ENCODE data around the gene ABLIM2. TPM values are rescaled to one million over a fixed set of nuclear protein-coding genes. Genes with fewer than 3 reads are reported as not detected.

Gene ABLIM2
- total and polyA plus RNA-seq, 10 of the 15 experiments (the other 5 are each of a cell fraction or from before 2014, with no cell fraction given), result 0.03 to 0.15 (median 0.05) TPM; not detected in 7

DNA sequence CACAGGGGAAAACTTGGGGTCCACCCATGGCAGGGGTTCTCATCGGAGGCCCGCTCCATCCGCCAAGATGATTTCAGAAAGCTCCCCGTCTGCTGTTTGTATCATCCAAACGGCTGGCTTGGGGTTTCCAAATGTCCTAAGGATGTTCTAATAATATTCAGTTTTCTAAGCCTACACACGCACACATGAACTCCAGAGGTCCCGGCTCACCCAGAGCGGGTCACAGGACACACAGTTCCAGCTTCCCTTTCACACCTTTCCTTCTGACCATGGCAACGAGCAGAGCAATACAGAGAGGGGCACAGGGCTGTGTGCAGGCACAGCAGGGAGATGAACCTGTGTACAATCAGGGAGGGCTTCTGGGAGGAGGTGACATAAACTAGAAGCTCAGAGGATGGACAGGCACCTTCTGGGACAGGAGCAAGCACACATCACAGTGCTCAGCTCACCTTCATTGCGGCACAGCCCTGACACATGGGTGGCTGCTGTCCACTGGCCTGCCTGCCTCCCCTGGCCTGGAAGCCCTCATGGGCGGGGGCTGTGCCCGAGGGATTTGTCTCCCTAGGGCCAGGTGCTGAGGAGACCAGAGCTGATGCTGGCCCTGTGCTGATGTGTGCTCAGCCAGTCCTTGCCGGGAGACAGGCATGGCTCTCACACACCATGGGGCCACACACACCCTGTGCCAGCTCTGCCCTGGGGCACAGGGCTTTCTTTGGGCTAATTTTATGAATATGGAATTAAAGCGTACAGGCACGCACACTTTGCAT lies 44.8 kb downstream of the ABLIM2 start:
- H3K36me3 ChIP-seq (ENCODE audit: control insufficient read depth in 2 of 2, insufficient read depth in 2 of 2, low read length in 1 of 2), result no peaks in the 10 kb centered on the region
- no peaks in the 10 kb centered on the region for H3K79me2 ChIP-seq (ENCODE audit: control insufficient read depth, insufficient read depth, low read length)
- POLR2A ChIA-PET, result no interaction called here
- no peak overlapping the region for H3K4me3 ChIP-seq
- no peaks in the 10 kb centered on the region for H3K4me1 ChIP-seq (ENCODE audit: control insufficient read depth, insufficient read depth, low read length)
- H3K27ac ChIP-seq (ENCODE audit: control insufficient read depth, insufficient read depth), result no peak overlapping the region
- WGBS (ENCODE audit: insufficient coverage, insufficient replicate concordance, low lambda C conversion rate, missing lambda C conversion rate), result 51% methylated on average over 15 of the region's 15 CpGs
- in situ Hi-C loops (cut with MboI), result no loop called here
- H3K9ac ChIP-seq (ENCODE audit: control insufficient read depth, insufficient read depth, low read length), result no peak overlapping the region
- CTCF ChIA-PET, result interaction anchor here (0.5 to 0.6 kb wide), 2 partner anchors 494 to 1692 kb away, joined by 4 to 6 read pairs; no protein-coding TSS in a partner anchor
- H3K4me2 ChIP-seq (ENCODE audit: control insufficient read depth, insufficient read depth), result no peak overlapping the region
- H4K20me1 ChIP-seq (ENCODE audit: control insufficient read depth, insufficient read depth), result no peaks in the 10 kb centered on the region
- FAIRE-seq (no peak), ATAC-seq (no peak), DNase-seq (ENCODE audit: low read depth, low spot score) (no peak)
- RAD21 ChIA-PET (ENCODE audit: unreplicated experiment), result interaction anchor here (1.0 kb wide), 1 partner anchor 37 kb away, joined by 3 read pairs; no protein-coding TSS in a partner anchor
- SMC1A ChIA-PET (ENCODE audit: uncharacterized antibody, unreplicated experiment), result no interaction called here
- H3K27me3 ChIP-seq (replicated peaks in 1 of 2; ENCODE audit: control insufficient read depth in 2 of 2, insufficient read depth in 2 of 2, low read length in 1 of 2), result no peaks in the 10 kb centered on the region; a peak in 1 of 4 replicates
- TF ChIP-seq ZNF384 (IDR thresholded peaks at IDR 0.05; ENCODE audit: borderline replicate concordance, low read depth, low read length) (no peak), STAT3 (IDR thresholded peaks at IDR 0.05; ENCODE audit: low read depth, low read length) (no peak), RAD21 (IDR thresholded peaks at IDR 0.05; ENCODE audit: insufficient read depth, low read depth, low read length) (no peak), STAT1 (conservative IDR thresholded peaks at IDR 0.05) (no peak), POLR2AphosphoS5 (IDR thresholded peaks at IDR 0.05; ENCODE audit: low read length) (no peak), LARP7 (IDR thresholded peaks at IDR 0.05) (no peak), RB1 (IDR thresholded peaks at IDR 0.05; ENCODE audit: borderline replicate concordance) (no peak), TCF3 (IDR thresholded peaks at IDR 0.05; ENCODE audit: borderline replicate concordance, insufficient read depth, low read depth, low read length) (no peak), SREBF2 (IDR thresholded peaks at IDR 0.05; ENCODE audit: low read length) (no peak), NR2F1 (conservative IDR thresholded peaks at IDR 0.05) (no peak)
- TF ChIP-seq, protein P1, sequence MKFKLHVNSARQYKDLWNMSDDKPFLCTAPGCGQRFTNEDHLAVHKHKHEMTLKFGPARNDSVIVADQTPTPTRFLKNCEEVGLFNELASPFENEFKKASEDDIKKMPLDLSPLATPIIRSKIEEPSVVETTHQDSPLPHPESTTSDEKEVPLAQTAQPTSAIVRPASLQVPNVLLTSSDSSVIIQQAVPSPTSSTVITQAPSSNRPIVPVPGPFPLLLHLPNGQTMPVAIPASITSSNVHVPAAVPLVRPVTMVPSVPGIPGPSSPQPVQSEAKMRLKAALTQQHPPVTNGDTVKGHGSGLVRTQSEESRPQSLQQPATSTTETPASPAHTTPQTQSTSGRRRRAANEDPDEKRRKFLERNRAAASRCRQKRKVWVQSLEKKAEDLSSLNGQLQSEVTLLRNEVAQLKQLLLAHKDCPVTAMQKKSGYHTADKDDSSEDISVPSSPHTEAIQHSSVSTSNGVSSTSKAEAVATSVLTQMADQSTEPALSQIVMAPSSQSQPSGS (IDR thresholded peaks at IDR 0.05; ENCODE audit: low read length), result no peak
- TF ChIP-seq, protein P2, sequence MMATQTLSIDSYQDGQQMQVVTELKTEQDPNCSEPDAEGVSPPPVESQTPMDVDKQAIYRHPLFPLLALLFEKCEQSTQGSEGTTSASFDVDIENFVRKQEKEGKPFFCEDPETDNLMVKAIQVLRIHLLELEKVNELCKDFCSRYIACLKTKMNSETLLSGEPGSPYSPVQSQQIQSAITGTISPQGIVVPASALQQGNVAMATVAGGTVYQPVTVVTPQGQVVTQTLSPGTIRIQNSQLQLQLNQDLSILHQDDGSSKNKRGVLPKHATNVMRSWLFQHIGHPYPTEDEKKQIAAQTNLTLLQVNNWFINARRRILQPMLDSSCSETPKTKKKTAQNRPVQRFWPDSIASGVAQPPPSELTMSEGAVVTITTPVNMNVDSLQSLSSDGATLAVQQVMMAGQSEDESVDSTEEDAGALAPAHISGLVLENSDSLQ (IDR thresholded peaks at IDR 0.05), result no peak
- TF ChIP-seq, protein P3, sequence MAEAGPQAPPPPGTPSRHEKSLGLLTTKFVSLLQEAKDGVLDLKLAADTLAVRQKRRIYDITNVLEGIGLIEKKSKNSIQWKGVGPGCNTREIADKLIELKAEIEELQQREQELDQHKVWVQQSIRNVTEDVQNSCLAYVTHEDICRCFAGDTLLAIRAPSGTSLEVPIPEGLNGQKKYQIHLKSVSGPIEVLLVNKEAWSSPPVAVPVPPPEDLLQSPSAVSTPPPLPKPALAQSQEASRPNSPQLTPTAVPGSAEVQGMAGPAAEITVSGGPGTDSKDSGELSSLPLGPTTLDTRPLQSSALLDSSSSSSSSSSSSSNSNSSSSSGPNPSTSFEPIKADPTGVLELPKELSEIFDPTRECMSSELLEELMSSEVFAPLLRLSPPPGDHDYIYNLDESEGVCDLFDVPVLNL (IDR thresholded peaks at IDR 0.05; ENCODE audit: low read depth, low read length), result no peak
- intact Hi-C loops (cut with micrococcal nuclease; ENCODE audit: unreplicated experiment), result no loop called here
- no peaks in the 10 kb centered on the region for H3K9me3 ChIP-seq (replicated peaks; ENCODE audit: control insufficient read depth, insufficient read depth, low read length)
- BruUV-seq (replicated peaks), result no TSS peak
- no peak overlapping the region for H2AFZ ChIP-seq (ENCODE audit: control insufficient read depth, low read depth, low read length)
